ENCODE data around the gene SPPL2A. TPM values are rescaled to one million over a fixed set of nuclear protein-coding genes. Genes with fewer than 3 reads are reported as not detected.

SPPL2A gene
- total and polyA plus RNA-seq, 2 of the 13 experiments (the other 11 are each of a cell fraction or from before 2014, with no cell fraction given): 80.5 to 105 TPM

- TF ChIP-seq GLMP (CRISPR knock-in tag; IDR thresholded peaks at IDR 0.05; ENCODE audit: borderline replicate concordance) (no peak), TOE1 (CRISPR knock-in tag; IDR thresholded peaks at IDR 0.05) (no peak), ZNF337 (CRISPR knock-in tag; IDR thresholded peaks at IDR 0.05; ENCODE audit: borderline replicate concordance, low read depth) (no peak), ELK4 (CRISPR knock-in tag; IDR thresholded peaks at IDR 0.05; ENCODE audit: borderline replicate concordance) (no peak), ZHX2 (IDR thresholded peaks at IDR 0.05; ENCODE audit: low read depth) (no peak), ZHX2 (CRISPR knock-in tag; IDR thresholded peaks at IDR 0.05; ENCODE audit: borderline replicate concordance) (no peak), TBP (CRISPR knock-in tag; IDR thresholded peaks at IDR 0.05) (no peak), TARDBP (CRISPR knock-in tag; IDR thresholded peaks at IDR 0.05) (no peak), SNAPC2 (CRISPR knock-in tag; IDR thresholded peaks at IDR 0.05) (no peak), SOX13 (IDR thresholded peaks at IDR 0.05) (no peak), SOX13 (CRISPR knock-in tag; conservative IDR thresholded peaks at IDR 0.05 in 1 of 2, IDR thresholded peaks at IDR 0.05 in 1 of 2) (no peak), ZSCAN29 (CRISPR knock-in tag; conservative IDR thresholded peaks at IDR 0.05) (no peak), ZNF777 (CRISPR knock-in tag; IDR thresholded peaks at IDR 0.05) (no peak; the same call in 1 of the 2 replicates), ZKSCAN1 (IDR thresholded peaks at IDR 0.05; ENCODE audit: low read length) (no peak), ZNF317 (CRISPR knock-in tag; IDR thresholded peaks at IDR 0.05) (no peak), GATAD2A (CRISPR knock-in tag; IDR thresholded peaks at IDR 0.05) (no peak), ZNF83 (CRISPR knock-in tag; IDR thresholded peaks at IDR 0.05; ENCODE audit: borderline replicate concordance) (no peak), SETDB1 (CRISPR knock-in tag; IDR thresholded peaks at IDR 0.05; ENCODE audit: borderline replicate concordance) (no peak), CERS6 (CRISPR knock-in tag; IDR thresholded peaks at IDR 0.05) (no peak), TCF7L2 (IDR thresholded peaks at IDR 0.05; ENCODE audit: low read depth, low read length) (no peak), TEF (CRISPR knock-in tag; IDR thresholded peaks at IDR 0.05) (no peak)
Measured at GRCh38 chr15:50764461-50765194, 878 bp downstream of the SPPL2A start (continued).

Data from HepG2 (cell line).